HS-5 (cell line): ENCODE results near the gene MCM3.

ENCODE experiments used
- DNase-seq: peaks from one replicate; pipeline ENCODE4 v3.0.0-alpha.2; 2012; ENCODE audit warnings: low read depth

Gene MCM3

DNA sequence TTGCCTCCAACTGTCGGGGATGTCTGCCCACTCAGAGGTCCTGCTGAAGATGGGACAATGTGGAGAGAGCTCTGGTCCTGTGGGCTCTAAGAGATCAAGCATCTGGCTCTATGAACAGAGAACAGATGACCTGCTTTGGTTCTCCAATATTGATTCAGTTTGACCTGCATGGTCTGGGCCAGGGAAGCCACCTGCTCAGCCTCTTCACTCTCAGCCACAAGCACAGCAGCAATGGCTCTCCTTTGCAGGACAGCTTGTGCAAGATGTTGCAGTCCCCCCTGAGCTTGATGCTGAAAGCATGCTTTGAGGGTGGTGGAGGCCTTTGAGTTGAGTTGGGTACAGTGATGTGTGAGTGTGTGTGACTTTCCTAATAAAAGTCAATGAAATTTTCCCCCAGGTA, 18.6 kb upstream of the MCM3 start:
- DNase-seq: no peak

DNA sequence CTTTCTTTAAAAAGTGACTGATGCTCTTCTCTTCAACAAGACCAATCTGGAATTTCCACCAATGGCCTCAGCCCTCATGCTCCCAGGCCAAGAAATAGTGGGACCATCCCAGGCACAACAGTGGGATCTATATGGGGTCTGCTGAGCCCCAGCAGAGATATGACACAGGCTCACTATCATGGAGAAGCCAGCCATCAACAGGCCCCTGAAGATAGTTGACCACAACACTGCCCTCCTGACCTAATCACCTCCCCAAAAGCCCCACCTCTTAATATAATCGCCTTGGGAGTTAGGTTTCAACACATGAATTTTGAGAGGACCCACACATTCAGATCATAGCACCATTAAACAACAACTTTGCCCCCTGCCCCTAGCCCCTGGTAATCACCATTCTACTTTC, 16.8 kb upstream of the MCM3 start:
- DNase-seq: no peak

DNA sequence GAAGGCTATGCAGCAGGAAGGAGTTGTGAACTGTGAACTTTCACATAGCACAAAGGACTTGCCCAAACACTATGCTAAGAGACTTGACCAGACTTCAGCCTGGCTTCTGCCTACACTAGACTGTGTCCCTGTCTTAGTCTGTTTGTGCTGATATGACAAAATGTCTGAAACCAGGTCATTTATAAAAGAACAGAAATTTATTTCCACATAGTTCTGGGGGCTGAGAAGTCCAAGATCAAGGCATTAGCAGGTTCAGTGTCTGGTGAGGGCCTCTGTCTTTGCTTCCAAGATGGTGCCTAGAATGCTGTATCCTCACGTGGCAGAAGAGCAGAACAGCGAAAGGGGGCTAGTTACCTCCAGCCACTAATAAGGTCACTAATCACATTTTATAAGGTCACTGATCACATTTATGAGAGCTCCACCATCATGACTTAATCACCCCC, 16.0 kb upstream of the MCM3 start:
- no peak for DNase-seq

DNA sequence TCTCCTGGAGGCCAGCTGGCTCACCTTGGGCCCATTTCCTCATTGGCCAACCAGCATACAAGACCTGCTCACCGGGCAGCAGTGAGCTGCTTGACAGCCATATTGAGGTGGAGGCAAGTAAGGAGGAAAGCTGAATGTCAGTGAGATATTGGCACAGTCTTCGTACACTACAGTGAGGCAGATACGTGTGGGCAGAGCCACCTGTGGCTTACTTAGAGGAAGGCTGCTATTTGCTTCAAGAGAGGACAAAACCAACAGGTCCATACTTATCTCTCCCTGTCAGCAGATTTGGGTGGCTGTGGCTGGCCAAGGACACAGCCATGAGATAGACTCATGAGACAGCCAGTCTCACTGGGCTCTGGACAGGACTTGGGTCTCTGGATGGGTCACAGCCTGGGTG, 15.1 kb upstream of the MCM3 start:
- DNase-seq: no peak

DNA sequence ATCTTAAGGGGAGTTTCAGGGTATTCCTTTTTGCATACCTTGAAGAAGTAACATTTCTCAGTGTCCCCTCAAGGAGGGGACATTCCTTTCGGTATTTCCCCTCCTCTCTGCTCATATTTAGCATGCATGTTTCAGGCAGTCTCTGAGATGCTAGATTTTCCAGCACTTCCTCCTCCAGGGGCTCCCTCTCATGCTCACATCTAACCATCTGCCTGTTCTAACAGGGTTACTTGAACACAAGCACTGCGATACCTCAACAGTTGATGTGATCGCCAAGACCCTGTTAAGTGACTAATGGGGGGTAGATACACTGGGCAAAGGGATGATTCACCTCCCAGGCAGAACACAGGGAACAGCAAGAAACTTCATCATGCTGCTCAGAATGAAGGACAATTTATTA, 12.9 kb upstream of the MCM3 start:
- DNase-seq: no peak

DNA sequence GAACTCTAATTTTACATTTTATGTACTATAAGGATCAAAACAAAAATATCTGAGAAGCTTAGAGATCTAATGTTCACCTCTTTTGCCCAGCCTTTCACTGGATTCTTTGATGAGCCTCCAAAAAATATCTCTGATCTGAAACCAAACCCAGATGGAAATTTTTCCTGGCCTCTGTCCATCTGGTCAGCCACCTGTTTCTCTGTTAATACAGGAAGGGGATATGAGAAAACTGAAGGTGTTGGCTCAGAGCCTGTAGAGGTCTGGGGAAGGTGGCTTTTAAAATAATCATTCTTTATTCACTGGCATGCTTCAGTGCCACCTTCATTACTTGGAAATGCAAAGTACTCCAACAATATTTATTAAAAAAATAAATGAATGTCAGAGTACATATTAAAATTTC, 8.5 kb upstream of the MCM3 start:
- no peak for DNase-seq

DNA sequence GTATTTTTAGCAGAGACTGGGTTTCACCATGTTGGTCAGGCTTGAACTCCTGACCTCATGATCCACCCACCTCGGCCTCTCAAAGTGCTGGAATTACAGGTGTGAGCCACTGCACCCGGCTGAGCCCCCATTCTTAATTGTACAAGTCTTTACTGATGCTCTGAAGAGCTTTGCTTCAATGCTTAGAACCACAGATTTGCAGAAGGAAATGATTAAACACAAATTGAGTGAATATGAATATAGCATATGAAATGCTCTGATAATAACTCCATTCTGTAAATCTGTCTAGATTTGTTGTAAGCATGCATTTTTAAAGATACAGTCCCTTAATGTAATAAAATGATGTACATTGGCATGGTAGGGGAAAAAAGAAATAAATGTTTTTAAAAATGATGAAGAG, 4.3 kb upstream of the MCM3 start:
- no peak for DNase-seq

DNA sequence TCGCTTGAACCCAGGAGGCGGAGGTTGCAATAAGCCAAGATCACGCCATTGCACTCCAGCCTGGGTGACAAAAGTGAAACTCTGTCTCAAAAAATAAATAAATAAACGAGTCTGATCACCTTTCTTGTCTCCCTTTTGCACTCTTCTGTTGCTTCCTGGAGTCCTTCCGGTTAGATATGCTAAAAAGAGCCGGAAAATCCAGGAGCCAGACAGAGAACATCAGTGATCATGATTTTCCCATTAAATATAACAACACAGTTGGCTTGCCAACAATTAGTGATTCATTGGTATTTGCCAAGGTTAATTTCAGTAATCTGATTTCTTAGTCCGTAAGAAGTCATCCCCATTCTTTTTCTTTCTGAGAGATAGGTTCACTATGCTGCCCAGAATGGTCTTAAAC, 3.7 kb upstream of the MCM3 start:
- no peak for DNase-seq

DNA sequence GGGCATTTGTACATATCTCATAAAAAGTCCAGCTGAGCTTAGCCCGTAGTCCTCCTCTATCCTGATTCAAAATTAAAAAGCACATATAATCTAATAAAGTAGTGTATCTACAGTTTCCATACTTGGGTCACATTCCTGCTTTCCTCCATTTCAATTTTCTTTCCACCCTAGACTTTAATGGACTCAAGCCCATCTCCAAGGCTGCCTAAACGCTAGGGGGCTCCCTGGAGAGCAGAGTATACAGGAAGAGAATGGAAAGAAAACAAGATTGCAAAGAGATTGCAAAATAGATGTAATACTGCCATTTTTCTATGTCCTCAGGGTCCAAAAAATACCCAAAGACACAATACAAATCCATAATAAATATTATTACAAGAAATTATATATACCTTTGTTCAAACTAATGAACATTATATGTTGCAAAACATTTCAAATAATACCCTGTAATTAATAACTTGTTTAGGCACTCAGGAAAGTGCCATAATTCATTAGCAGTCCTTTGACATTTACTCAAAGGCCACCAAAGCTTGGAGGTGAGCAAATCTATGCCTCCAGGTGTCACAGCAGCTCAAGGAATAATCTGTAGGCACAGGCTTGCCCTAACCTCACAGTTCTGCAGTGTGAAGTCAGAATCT, 2.4 kb upstream of the MCM3 start:
- DNase-seq: no peak

DNA sequence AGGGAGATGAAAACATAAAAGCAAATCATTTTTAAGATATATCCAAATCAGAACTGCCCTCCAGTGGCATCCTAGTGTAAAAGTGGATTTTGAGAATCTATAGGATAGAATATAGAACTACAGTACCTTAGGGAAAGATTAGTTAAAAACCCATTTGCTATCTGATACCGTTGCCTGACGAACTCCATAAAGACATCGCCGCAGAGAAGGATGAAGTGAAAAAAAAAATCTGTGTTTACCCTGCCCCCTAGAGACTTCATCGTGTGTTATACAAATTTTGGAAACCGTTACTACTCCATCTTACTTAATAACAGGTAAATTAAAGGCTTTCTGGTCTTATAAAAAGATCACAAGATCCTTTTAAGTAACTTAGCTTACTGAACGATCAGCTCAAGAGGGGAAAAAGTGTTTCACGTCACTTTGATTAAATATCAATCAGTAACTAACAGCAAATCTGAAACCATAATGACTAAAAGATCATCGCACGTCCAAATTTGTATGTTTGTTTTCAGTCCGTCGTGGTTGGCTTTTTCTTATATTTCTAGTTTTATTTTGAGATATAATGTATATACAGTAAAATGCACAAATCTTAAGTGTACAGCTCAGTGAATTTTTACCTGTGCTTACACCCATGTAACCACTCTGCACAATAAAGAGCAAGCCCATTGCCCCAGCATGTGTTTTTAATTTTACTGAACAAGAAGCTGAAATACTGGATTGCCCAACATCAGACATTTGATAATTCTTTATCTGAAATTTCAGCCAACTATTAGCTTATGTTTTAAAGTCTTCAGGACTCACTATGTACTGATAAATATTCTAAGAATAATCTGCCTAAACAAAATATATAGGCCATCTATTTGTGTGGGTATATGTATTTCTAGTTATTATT, 881 bp upstream of the MCM3 start:
- no peak for DNase-seq

DNA sequence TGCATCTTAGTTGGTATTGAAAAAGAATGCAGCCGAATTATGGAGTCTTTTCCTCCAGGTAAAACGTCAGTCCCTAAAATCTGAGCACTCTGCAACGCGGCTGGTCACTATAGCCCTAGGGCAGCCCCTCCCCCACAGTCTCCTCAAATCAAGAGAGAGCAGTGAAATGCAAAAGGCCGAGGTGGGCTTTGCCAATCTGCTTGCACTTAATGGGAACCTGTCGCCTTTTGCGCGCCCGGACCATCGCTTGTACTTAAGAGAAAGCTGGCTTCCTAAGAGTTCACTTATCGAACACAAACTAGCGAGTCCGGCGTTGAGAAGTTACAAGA, 447 bp downstream of the MCM3 start:
- DNase-seq: no peak

DNA sequence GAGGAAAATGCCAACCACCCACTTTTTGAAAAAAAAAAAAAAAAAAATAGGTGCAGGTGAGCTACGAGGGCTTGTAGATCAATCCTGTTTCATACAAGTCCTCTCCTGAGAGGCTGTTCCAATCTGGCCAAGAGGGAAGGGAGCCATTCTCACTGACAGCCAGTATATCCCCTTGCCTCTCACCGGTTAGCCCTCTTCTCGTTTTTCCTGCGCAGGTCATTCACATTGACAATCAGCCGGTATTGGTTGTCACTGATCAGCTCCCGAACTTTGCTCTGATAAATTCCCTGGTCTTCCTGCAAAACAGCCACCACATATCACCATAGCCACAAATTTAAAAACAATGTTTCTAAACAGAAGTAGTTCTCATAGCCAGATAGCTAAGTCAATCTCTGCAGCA, 1.4 kb downstream of the MCM3 start:
- no peak for DNase-seq

DNA sequence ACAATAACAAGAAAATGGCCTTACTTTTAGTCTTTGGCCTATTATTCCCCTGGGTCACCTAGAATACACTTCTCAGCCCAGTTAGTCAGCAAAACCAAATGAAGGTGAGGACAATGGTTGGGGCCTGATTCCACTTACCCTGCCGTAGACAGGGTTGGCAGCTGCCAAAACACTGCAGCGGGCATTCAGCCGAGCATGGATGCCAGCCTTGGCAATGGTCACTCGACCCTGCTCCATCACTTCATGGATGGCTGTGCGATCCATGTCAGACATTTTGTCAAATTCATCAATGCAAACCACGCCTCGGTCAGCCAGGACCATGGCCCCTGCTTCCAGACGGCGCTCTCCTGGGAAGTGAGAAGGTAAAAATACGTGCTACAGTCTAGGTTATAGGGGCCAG, 8.4 kb downstream of the MCM3 start:
- no peak for DNase-seq

DNA sequence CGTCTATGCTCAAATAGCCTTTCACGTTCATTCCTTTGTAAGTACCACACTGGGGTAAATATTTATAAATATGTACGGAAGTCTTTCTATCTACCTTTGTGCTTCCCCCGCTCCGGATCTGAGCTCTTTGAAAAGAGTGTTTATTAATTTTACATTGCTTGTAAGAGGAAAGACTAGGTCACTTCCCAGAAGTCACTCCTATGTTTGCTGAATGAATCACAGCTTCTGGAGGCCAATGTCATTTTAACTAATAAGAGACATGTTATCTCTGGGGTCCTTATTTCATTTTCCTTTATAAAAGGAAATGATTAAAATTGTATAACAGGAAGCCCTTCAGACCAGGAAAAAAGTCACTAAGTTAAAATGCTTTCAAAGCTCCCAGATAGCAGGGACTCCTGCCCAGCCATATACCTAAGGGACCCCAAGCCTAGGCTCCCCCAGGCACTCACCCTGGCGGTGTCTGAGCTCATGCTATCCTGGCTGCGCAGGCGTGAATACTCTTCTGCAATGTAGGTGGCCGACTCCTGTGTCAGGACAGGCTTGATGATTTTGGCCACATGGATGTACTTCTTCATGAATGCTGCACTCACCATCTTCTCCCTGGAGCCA, 12.6 kb downstream of the MCM3 start:
- no peak for DNase-seq

DNA sequence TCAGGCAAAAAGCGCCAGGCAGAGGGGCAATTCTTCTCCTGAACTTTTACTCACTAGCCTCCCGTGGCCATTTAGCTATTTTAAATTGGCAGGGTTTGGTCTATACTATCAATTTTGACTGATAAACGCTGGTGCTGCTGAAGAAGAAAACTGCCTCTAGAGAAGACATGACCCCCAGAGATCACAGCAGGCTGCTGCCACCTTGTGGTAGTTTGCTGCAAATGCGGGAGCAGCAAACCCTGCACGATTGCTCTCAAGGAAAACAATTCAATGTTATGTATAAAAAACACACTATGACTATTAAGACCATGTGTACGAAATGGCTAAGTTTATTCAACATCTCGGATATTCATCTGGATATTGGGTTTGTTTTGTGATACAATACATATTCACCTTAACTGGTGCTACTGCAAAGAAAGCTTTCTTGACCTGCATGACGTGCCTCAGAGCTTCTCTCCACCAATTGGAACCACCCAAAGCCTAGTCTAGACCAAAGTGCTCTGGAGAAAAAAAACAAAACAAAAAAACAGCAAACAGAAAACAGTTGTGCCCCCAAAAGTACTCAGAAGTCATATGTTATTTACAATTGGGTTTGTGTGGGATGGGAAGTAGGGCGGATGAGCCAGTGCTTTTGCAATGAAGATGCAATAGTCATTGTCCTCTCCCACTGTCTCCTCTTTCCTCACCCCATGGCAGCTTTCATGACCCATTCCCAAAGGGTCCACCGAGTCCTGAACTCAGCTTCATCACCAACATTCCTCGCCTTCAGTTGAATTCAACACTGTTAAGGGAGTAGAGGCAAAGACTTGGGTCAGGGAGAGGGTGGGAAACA, 20.6 kb downstream of the MCM3 start:
- DNase-seq: no peak

DNA sequence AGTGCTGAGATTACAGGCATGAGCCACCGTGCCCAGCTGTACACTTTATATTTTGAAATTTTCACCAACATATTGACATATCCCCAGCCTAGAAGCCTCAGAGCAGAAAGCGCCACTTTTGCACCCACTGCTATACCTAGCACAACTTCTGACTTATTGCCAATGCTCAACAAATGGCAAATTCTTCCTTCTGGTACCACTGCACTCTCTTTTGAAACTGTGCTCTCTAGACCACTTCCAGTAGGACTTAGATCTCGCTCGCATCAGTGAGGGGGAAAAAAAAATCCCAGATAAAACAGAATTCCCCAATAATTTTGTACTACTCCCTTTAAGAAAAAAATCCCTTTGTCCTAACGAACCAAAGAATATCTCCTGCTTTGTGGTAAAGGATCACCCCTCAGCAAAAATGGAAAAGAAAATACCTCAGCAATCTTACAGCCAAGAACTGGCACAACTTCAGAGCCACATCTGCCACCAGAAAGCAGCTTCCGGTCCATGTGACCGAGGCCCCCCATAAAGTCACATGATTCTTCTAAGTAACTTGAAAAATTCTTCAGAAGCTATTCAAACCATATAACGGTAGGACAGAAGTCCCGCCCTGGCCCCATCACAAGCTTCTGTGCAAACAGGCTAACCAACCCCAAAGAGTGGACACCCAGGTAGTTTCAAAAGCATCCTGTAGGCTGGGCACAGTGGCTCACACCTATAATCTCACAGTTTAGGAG, 21.8 kb downstream of the MCM3 start:
- no peak for DNase-seq

DNA sequence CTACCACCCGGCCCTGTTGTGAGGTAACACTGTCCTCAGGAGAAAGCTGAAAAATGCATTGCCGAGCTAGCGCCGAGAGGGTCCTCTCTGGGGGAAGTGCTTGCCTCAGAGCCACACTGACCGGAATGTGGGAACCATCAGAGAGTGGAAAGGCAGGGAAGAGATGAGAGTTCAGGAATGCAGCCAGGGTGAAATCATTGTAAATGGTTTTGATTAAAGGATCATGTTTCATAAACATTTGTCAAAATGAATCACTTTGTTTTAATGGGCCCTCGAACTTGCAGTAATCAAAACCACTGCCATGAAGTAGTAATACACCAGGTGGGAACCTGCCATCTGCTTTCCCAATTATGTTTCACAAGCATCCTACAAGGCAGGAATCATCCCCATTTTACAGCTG, 23.3 kb downstream of the MCM3 start:
- DNase-seq: peak; percentile 52

DNA sequence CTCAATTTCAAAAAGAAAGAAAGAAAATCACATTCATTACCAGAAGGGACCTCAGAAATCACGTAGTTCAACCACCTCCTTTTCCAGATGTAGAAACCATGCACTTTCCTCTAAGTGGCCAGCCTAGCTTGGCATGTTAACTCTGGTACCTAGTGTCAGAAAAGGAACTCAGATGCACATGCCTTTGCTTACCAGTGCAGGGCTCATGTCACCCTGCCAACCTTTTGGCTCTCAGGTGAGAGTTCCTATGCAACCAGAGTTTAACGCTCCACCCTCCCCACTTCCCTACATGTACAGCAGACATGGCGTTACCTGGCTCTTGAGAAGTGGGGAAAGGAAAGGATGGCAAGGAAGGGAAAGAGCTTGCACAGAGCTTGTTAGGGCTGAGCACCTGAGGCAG, 23.9 kb downstream of the MCM3 start:
- DNase-seq: no peak

DNA sequence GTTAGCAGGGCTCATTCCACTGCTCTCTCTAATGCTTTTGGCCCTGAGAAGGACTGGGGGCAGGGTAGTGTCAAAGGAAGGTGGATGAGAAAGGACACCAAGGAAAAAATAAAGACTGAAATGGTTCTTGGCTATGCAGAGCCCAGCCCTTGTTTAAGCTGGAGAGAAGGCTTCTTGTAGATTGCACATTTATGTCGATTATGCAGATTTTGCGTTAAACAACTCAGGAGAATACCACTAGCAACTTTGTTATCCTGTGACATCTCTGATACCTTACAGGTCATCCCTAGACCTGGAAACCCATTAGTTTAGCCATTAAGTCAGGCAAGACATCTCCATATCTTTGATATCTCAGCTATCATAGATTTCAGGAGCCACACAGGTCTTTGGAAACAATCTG, 29.1 kb downstream of the MCM3 start:
- DNase-seq: no peak

DNA sequence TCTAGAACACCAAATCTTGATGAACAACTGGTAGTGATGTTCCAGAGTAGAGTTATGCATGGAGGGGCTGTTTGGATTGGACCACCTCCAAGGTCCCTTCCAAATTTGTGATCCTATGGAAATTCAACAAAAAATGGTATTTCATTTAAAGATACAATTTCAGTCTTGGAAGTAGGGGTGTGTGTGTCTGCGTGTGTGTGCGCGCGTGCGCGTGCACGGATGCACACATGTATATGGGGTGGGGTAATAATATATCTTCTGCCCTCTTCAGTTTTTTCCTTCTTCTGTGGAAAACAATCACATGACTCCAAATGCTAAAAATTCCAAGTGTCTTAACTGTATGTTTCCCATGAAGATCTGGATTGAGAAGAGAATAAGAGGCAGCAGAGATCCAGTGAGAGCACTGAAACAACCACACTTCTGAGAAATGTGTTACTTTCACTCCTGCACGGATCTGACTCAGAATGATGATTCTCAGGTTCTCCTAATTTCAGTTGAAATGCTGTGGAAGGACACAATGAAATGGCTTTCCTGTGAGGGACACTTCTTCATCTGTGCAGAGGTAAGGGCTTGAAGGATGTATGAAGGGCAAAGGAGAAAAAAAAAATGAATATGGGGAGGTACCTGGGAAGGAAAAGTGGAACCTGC, 29.7 kb downstream of the MCM3 start:
- no peak for DNase-seq

DNA sequence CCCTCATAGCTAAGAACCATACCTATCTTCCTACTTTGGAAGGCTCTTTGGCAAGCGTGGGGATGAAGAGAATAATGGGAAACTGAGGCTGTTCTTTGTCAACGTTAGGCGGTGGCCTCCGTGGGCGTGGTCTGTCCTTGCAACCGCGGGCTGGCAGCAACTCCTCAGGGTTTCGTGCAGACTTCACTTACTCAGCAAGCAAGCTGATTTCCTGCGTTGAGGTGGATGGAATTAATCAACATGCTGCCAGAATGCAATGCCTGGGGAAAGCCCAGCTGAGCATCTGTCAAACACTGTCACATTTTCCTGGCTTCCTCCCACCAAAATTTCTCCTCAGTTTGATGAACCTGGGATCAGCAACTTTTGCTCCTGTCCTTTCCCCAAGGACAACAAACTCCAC, 31.0 kb downstream of the MCM3 start:
- DNase-seq: no peak
